GM12878 (cell line): ENCODE measurements around the gene MGME1. TPM values are rescaled to one million over a fixed set of nuclear protein-coding genes. Genes with fewer than 3 reads are reported as not detected.
A peak's percentile ranks its signal among the peaks of the same experiment; 100 is the strongest.

Source experiments
- ATAC-seq: fragments of 200-7000 bp; cut with Tn5 transposase; 3 replicates; pipeline ENCODE4 v1.9.1; 2020; ENCODE audit warnings: mild to moderate bottlenecking, moderate library complexity
- BruUV-seq: library from RNA; stranded (reverse); fragments of 400-500 nt; replicated peaks from 2 replicates; lab custom pipeline; 2021; lab: Mats Ljungman, UMichigan
- CTCF ChIA-PET: fragments of 300-600 bp; sonication (Branson Sonifier 250); formaldehyde crosslinking; extraction: SDS; loops from one replicate; lab custom pipeline; 2021; ENCODE audit warnings: inconsistent platforms; lab: Yijun Ruan, JAX
- POLR2A ChIA-PET: fragments of 350-600 bp; formaldehyde crosslinking; extraction: SDS; loops from one replicate; lab custom pipeline; 2021; ENCODE audit warnings: inconsistent platforms; lab: Charles Lee
- RAD21 ChIA-PET: fragments of 300-600 bp; sonication (Branson Sonifier 250); formaldehyde crosslinking; loops from one replicate; lab custom pipeline; 2023; ENCODE audit warnings: antibody characterized with exemption; ENCODE audit not compliant: unreplicated experiment; lab: Charles Lee
- SMC1A ChIA-PET: fragments of 300-600 bp; sonication (Branson Sonifier 250); formaldehyde crosslinking; loops from one replicate; lab custom pipeline; 2023; ENCODE audit not compliant: unreplicated experiment, uncharacterized antibody; lab: Charles Lee
- DNase-seq: peaks from one replicate; pipeline ENCODE4 v3.0.0-alpha.2; 2011; ENCODE audit warnings: low read depth, low spot score
- FAIRE-seq: peaks from 3 replicates; lab custom pipeline; 2011; peaks lifted over from hg19 to GRCh38; lab: Jason Lieb, UNC
- H2AFZ ChIP-seq: 2 replicates; pipeline ENCODE4 v1.6.0; 2011; ENCODE audit warnings: low read depth, low read length, control low read depth; ENCODE audit not compliant: control insufficient read depth
- H3K27ac ChIP-seq: 2 replicates; pipeline ENCODE4 v1.5.1; 2011; ENCODE audit warnings: control low read depth; ENCODE audit not compliant: control insufficient read depth, insufficient read depth
- H3K27me3 ChIP-seq, 2 experiments: replicated peaks in 1 of 2; 2 replicates each; pipeline versions ENCODE4 v1.6.0 to v1.6.1; 2011; ENCODE audit warnings: low read length in 1 of 2; ENCODE audit not compliant: control insufficient read depth in 2 of 2, insufficient read depth in 2 of 2
- H3K36me3 ChIP-seq, 2 experiments: 2 replicates each; pipeline ENCODE4 v1.5.1; 2011; ENCODE audit warnings: low read length in 1 of 2; ENCODE audit not compliant: control insufficient read depth in 2 of 2, insufficient read depth in 2 of 2
- H3K4me1 ChIP-seq: 2 replicates; pipeline ENCODE4 v1.6.1; 2011; ENCODE audit warnings: mild to moderate bottlenecking, low read length, moderate library complexity, mixed read lengths; ENCODE audit not compliant: control insufficient read depth, insufficient read depth
- H3K4me2 ChIP-seq: 2 replicates; pipeline ENCODE4 v1.6.0; 2011; ENCODE audit warnings: control low read depth; ENCODE audit not compliant: control insufficient read depth, insufficient read depth
- H3K4me3 ChIP-seq: fragments of 200-600 bp; sonication (generic); 2 replicates; pipeline ENCODE4 v1.5.1; 2016
- H3K79me2 ChIP-seq: 2 replicates; pipeline ENCODE4 v1.6.0; 2011; ENCODE audit warnings: low read length; ENCODE audit not compliant: control insufficient read depth, insufficient read depth
- H3K9ac ChIP-seq: 2 replicates; pipeline ENCODE4 v1.8.0; 2011; ENCODE audit warnings: low read length, control low read depth, mixed read lengths; ENCODE audit not compliant: control insufficient read depth, insufficient read depth
- H3K9me3 ChIP-seq: replicated peaks from 3 replicates; pipeline ENCODE4 v1.5.1; 2011; ENCODE audit warnings: mild to moderate bottlenecking, low read length; ENCODE audit not compliant: control insufficient read depth, insufficient read depth
- H4K20me1 ChIP-seq: 2 replicates; pipeline ENCODE4 v1.6.0; 2011; ENCODE audit not compliant: control insufficient read depth, insufficient read depth
- PML ChIP-seq: IDR thresholded peaks from 2 replicates; pipeline ENCODE4 v1.6.1; 2012; ENCODE audit warnings: low read length, inconsistent platforms
- POLR2A ChIP-seq: IDR thresholded peaks from 2 replicates; pipeline ENCODE4 v1.6.1; 2011; ENCODE audit warnings: low read depth, mild to moderate bottlenecking, low read length
- SUPT20H ChIP-seq: IDR thresholded peaks from 2 replicates; pipeline ENCODE4 v1.6.1; 2011; ENCODE audit warnings: low read depth, mild to moderate bottlenecking, low read length, moderate library complexity, borderline replicate concordance; ENCODE audit not compliant: control insufficient read depth
- TBL1XR1 ChIP-seq: IDR thresholded peaks from 2 replicates; pipeline ENCODE4 v1.6.1; 2012; ENCODE audit warnings: low read depth, low read length, improper control_type of control experiment
- WGBS: methylation state at CpG from one replicate; pipeline ENCODE4 v1.1.6; 2016; ENCODE audit warnings: low lambda C conversion rate; ENCODE audit not compliant: insufficient replicate concordance, insufficient coverage; ENCODE audit errors: missing lambda C conversion rate; 5-methylcytosine and 5-hydroxymethylcytosine counted together
- in situ Hi-C: fragments of 300-500 bp; cut with MboI; formaldehyde crosslinking; loops from 9 replicates; pipeline ENCODE4 v1.14.3; 2018; ENCODE audit warnings: mixed read lengths
- intact Hi-C: fragments of 100-400 bp; cut with micrococcal nuclease; formaldehyde crosslinking; loops from one replicate; pipeline ENCODE4 v1.14.2; 2022; ENCODE audit not compliant: unreplicated experiment
- polyA plus RNA-seq, 11 experiments: library from polyadenylated mRNA; depleted of rRNA in 4 of 11; unstranded in 6 of 11; stranded (reverse) in 5 of 11; fragments of >200 nt; fragmentation: Nextera tagmentation in 4 of 11; fragmentation: Illumina TruSeq in 1 of 11; extraction: Ambion mirVana in 4 of 11; extraction: Trizol in 1 of 11; gene quantifications; 1 replicate in 1 of 11; 2 replicates in 10 of 11; pipeline versions ENCODE4 v1.2.1 to v1.2.3, GENCODE V29; 2011 to 2016; ENCODE audit warnings: inconsistent platforms in 2 of 11, missing spikeins in 2 of 11, low read depth in 1 of 11
- total RNA-seq, 4 experiments: library from RNA; depleted of rRNA in 3 of 4; stranded (reverse); fragments of >200 nt in 3 of 4; fragmentation: Illumina TruSeq in 1 of 4; extraction: Trizol in 1 of 4; gene quantifications; 2 replicates each; pipeline versions ENCODE4 v1.2.1 to v1.2.3, GENCODE V29; 2013 to 2021

MGME1 gene
- total and polyA plus RNA-seq, 10 of the 15 experiments (the other 5 are each of a cell fraction or from before 2014, with no cell fraction given) = 13.4 to 44.8 (median 30.6) TPM

DNA sequence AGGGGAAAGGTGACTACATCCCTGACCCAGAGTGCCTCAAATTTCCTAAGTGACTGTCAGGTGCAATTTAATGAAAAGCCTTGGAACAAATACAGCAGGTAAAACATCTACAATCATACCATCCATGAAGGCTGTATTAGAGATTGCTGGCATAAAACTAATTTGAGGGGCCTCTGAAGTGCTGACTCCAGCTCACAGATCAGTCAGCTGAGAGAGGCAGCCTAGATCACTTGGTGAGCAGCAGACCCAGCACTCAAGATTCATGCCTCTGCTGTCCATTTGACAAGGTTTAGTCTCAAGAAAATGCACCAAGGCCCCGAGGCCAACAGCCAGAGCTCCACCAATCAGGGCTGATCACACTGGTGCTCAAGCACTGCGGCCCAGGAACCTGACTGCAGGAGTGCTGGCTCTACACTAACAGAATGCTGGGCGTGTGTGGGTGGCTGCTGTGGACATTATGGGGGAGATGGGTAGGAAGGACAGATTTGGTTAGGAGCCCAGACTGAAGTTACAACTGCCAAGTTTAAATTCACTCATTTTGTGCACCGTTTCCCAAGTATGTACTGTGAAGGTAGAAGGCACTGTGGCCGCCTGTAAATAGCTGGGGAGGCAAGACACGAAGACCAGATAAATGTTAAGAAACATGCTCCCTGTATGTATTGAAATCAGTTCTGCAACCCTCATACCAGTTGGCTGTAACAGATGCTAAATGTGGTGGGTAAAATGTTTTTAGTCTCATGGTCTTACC lies 28.4 kb upstream of the MGME1 start (continued):
- TF ChIP-seq PML (peak; percentile 48; the same call in 1 of the 2 replicates), SUPT20H (no peak)

GRCh38 chr20:17941087-17941825 lies 27.6 kb upstream of the MGME1 start:
- 95% methylated on average over 10 of the region's 10 CpGs for WGBS
- Histone ChIP-seq H3K36me3 (peaks cover 18 to 37% of the 10 kb centered on the region in 2 experiments), H3K9me3 (no peaks in the 10 kb centered on the region), H4K20me1 (peaks cover 5% of the 10 kb centered on the region; the same call in 1 of the 2 replicates), H3K4me2 (no peak overlapping the region), H3K79me2 (peaks cover 9% of the 10 kb centered on the region), H3K4me3 (no peak overlapping the region), H3K27ac (no peak overlapping the region), H3K27me3 (no peaks in the 10 kb centered on the region), H3K9ac (no peak overlapping the region), H3K4me1 (peaks cover 34% of the 10 kb centered on the region), H2AFZ (no peak overlapping the region)
- intact Hi-C loops (no loop called here), in situ Hi-C loops (loop anchor here (5.0 kb wide), 1 partner anchor 49 kb away; no protein-coding TSS in a partner anchor)
- peak; percentile 71 for TF ChIP-seq POLR2A
- peak; percentile 22 for TF ChIP-seq PML
- no peak for TF ChIP-seq TBL1XR1
- ChIA-PET SMC1A (interaction anchor here (0.8 to 3.3 kb wide), 4 partner anchors 16 to 24 kb away, joined by 4 to 32 read pairs (median 6); no protein-coding TSS in a partner anchor), RAD21 (no interaction called here), POLR2A (interaction anchor here (0.6 kb wide), 1 partner anchor 65 kb away, joined by 3 read pairs; no protein-coding TSS in a partner anchor), CTCF (interaction anchor here (1.4 to 3.9 kb wide), 4 partner anchors 12 to 259 kb away, joined by 5 to 43 read pairs (median 8); partner anchors contain the start of gene RRBP1)
- FAIRE-seq = no peak
- no TSS peak for BruUV-seq
- no peak for ATAC-seq
- DNase-seq = no peak
